Measurements from ENCODE around the gene UBE2E2.

The UBE2E2 gene

DNA sequence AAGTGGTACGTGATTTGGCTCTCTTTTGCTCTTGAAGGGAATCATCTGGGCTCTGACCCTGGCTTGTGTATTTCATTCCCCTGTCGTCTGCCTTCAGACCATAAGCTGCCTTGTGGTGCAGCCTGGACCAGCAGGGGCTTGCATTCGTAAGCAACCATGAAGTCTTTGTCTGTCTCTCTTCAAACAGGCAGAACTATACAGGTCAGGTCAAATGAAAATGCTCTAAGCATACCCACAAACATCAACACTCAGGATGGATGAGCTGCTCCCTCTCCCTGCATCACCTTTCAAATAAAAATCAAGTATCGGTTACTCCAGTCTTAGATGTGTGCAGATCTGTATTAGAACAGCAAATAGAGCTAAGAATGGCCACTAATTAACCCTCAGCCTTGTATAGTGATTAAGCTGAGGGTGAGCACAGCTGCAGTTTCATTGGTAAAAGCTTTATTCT lies 334.0 kb downstream of the UBE2E2 start:
- H3K4me1 ChIP-seq (ENCODE audit: control insufficient read depth, insufficient read depth, low read length), result peaks cover 8% of the 10 kb centered on the region
- no peaks in the 10 kb centered on the region for H3K27me3 ChIP-seq (ENCODE audit: control insufficient read depth, insufficient read depth, low read length)
- no peaks in the 10 kb centered on the region for H3K9me3 ChIP-seq (ENCODE audit: control insufficient read depth, insufficient read depth, low read depth, low read length)
- H3K9ac ChIP-seq (ENCODE audit: low read length), result no peak overlapping the region
- H3K27ac ChIP-seq (ENCODE audit: low read depth, low read length), result no peak overlapping the region
- no peak overlapping the region for H3K4me3 ChIP-seq (ENCODE audit: low read depth, low read length)
- no peaks in the 10 kb centered on the region for H3K36me3 ChIP-seq (ENCODE audit: control insufficient read depth, insufficient read depth, low read length)

DNA sequence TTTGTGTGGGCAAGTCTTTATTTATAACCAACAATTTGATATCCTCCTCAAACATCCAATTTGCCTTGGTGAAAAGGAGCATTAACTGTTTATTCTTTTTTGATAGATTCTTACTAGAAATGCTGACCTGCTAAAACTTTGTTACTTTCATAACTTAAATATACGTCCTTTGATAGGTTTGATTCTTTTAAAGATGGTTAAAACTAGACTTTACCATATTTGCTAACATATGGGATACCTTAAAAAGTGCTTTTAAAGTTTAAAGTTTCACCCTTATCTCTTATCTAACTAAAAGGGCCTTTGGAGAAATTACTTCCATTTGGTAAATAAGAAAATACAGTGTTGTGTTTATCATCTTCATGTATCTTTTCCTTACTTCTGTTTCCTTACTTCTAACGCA lies 336.1 kb downstream of the UBE2E2 start:
- Histone ChIP-seq H3K27ac (ENCODE audit: low read depth, low read length) (no peak overlapping the region), H3K4me1 (ENCODE audit: control insufficient read depth, insufficient read depth, low read length) (peaks cover 15% of the 10 kb centered on the region), H3K27me3 (ENCODE audit: control insufficient read depth, insufficient read depth, low read length) (no peaks in the 10 kb centered on the region), H3K9ac (ENCODE audit: low read length) (no peak overlapping the region), H3K4me3 (ENCODE audit: low read depth, low read length) (no peak overlapping the region), H3K36me3 (ENCODE audit: control insufficient read depth, insufficient read depth, low read length) (no peaks in the 10 kb centered on the region), H3K9me3 (ENCODE audit: control insufficient read depth, insufficient read depth, low read depth, low read length) (no peaks in the 10 kb centered on the region)

GRCh38 chr3:23540600-23540999 lies 337.5 kb downstream of the UBE2E2 start:
- Histone ChIP-seq H3K9me3 (ENCODE audit: control insufficient read depth, insufficient read depth, low read depth, low read length) (no peaks in the 10 kb centered on the region), H3K27me3 (ENCODE audit: control insufficient read depth, insufficient read depth, low read length) (no peaks in the 10 kb centered on the region)

DNA sequence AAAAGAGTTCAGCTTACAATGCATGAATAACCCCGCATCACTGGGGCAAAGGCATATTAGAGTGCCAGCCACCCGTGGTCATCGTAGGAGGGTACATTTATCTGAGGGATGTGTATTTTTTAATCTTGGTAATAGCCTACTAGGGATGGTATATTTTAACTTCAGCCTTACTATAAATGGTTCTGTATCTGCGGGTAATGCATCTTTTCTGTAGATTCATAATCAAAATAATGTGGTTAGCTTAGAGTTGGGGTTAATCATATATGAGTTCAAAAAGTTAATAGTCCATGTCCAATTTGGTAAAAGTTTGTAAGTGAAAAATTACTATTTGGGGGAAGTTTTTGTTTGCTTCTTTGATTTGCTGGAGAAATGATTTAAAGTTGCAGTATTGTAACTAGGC lies 339.0 kb downstream of the UBE2E2 start:
- no peak overlapping the region for H3K9ac ChIP-seq (ENCODE audit: low read length)
- H3K4me1 ChIP-seq (ENCODE audit: control insufficient read depth, insufficient read depth, low read length), result peaks cover 14% of the 10 kb centered on the region
- H3K9me3 ChIP-seq (ENCODE audit: control insufficient read depth, insufficient read depth, low read depth, low read length), result no peaks in the 10 kb centered on the region
- no peak overlapping the region for H3K27ac ChIP-seq (ENCODE audit: low read depth, low read length)
- H3K27me3 ChIP-seq (ENCODE audit: control insufficient read depth, insufficient read depth, low read length), result no peaks in the 10 kb centered on the region
- H3K4me3 ChIP-seq (ENCODE audit: low read depth, low read length), result no peak overlapping the region
- no peaks in the 10 kb centered on the region for H3K36me3 ChIP-seq (ENCODE audit: control insufficient read depth, insufficient read depth, low read length)

More at GRCh38 chr3:23540600-23540999, 337.5 kb downstream of the UBE2E2 start:
- Histone ChIP-seq H3K36me3 (ENCODE audit: control insufficient read depth, insufficient read depth, low read length) (no peaks in the 10 kb centered on the region), H3K4me1 (ENCODE audit: control insufficient read depth, insufficient read depth, low read length) (peaks cover 19% of the 10 kb centered on the region), H3K27ac (ENCODE audit: low read depth, low read length) (no peak overlapping the region), H3K4me3 (ENCODE audit: low read depth, low read length) (no peak overlapping the region), H3K9ac (ENCODE audit: low read length) (no peak overlapping the region)

- Histone ChIP-seq H3K4me1 (ENCODE audit: control insufficient read depth, insufficient read depth, low read length) (peaks cover 11% of the 10 kb centered on the region; the same call in 1 of the 2 replicates), H3K27me3 (ENCODE audit: control insufficient read depth, insufficient read depth, low read length) (no peaks in the 10 kb centered on the region), H3K9ac (ENCODE audit: low read length) (no peak overlapping the region), H3K9me3 (ENCODE audit: control insufficient read depth, insufficient read depth, low read depth, low read length) (no peaks in the 10 kb centered on the region), H3K4me3 (ENCODE audit: low read depth, low read length) (no peak overlapping the region), H3K27ac (ENCODE audit: low read depth, low read length) (no peak overlapping the region), H3K36me3 (ENCODE audit: control insufficient read depth, insufficient read depth, low read length) (no peaks in the 10 kb centered on the region)
Measured at GRCh38 chr3:23546181-23546580, 343.1 kb downstream of the UBE2E2 start.

DNA sequence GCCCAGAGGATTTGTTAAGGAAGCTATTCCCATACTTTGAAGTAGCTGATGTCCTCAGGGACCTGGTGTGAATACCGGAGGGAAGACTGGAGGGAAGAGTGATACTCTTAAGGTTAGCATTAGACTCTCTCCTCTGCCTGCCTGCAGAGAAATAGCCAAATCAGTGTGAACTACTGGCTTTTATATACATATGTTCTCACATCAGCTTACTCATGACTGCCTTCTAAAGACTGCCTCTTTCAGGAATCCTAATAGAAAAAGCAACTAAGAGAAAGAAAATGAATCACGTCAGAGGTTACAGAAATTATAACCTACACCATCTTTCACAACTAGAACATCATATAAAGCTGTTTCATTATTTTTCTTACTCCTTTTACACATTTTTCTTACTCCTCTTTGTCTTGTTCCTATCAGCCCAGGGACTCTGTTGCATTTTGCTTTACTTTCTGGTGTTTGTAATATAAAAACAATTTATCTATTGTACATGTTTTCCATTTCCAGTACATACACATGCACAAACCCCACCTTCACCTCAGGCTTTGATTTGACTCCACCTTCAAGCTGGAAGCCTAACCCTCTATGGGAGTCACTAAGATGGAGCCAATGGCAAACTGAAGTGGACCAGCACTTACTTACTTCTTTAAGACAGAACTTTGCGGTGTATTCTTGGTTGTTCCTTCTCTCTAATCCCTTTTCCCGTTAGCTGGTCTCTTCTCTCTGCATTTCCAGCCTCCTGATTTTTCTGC lies 345.0 kb downstream of the UBE2E2 start:
- peaks cover 11% of the 10 kb centered on the region; the same call in 1 of the 2 replicates for H3K4me1 ChIP-seq (ENCODE audit: control insufficient read depth, insufficient read depth, low read length)
- no peaks in the 10 kb centered on the region for H3K36me3 ChIP-seq (ENCODE audit: control insufficient read depth, insufficient read depth, low read length)
- no peak overlapping the region for H3K4me3 ChIP-seq (ENCODE audit: low read depth, low read length)
- no peaks in the 10 kb centered on the region for H3K27me3 ChIP-seq (ENCODE audit: control insufficient read depth, insufficient read depth, low read length)
- no peaks in the 10 kb centered on the region for H3K9me3 ChIP-seq (ENCODE audit: control insufficient read depth, insufficient read depth, low read depth, low read length)
- H3K9ac ChIP-seq (ENCODE audit: low read length), result no peak overlapping the region
- H3K27ac ChIP-seq (ENCODE audit: low read depth, low read length), result no peak overlapping the region

DNA sequence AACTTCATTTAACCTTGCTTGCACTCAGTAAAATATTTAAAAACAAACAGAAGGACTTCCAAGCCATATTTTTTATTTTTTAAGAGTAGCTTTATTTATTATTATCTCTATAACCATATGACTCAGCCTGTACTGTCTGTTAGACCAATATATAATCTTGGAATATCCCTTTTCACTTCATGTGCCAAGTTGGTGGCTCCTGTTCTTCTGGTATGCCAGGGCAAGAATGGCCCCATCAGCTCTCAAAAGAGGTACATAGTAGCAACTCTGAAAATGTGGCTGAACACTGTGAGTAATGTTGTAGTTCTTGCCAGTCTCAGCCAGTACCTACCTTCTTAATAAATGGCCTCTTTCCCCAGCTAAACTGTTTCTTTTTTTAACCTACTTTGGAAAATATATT lies 345.6 kb downstream of the UBE2E2 start:
- no peak overlapping the region for H3K27ac ChIP-seq (ENCODE audit: low read depth, low read length)
- no peak overlapping the region for H3K4me3 ChIP-seq (ENCODE audit: low read depth, low read length)
- no peaks in the 10 kb centered on the region for H3K9me3 ChIP-seq (ENCODE audit: control insufficient read depth, insufficient read depth, low read depth, low read length)
- H3K36me3 ChIP-seq (ENCODE audit: control insufficient read depth, insufficient read depth, low read length), result no peaks in the 10 kb centered on the region
- no peaks in the 10 kb centered on the region for H3K27me3 ChIP-seq (ENCODE audit: control insufficient read depth, insufficient read depth, low read length)
- H3K4me1 ChIP-seq (ENCODE audit: control insufficient read depth, insufficient read depth, low read length), result peaks cover 8% of the 10 kb centered on the region; the same call in 1 of the 2 replicates
- no peak overlapping the region for H3K9ac ChIP-seq (ENCODE audit: low read length)

GRCh38 chr3:23549148-23549910 lies 346.2 kb downstream of the UBE2E2 start:
- Histone ChIP-seq H3K27ac (ENCODE audit: low read depth, low read length) (no peak overlapping the region), H3K27me3 (ENCODE audit: control insufficient read depth, insufficient read depth, low read length) (no peaks in the 10 kb centered on the region), H3K4me3 (ENCODE audit: low read depth, low read length) (no peak overlapping the region), H3K9ac (ENCODE audit: low read length) (no peak overlapping the region), H3K4me1 (ENCODE audit: control insufficient read depth, insufficient read depth, low read length) (peaks cover 2% of the 10 kb centered on the region; the same call in 1 of the 2 replicates), H3K9me3 (ENCODE audit: control insufficient read depth, insufficient read depth, low read depth, low read length) (no peaks in the 10 kb centered on the region), H3K36me3 (ENCODE audit: control insufficient read depth, insufficient read depth, low read length) (no peaks in the 10 kb centered on the region)

DNA sequence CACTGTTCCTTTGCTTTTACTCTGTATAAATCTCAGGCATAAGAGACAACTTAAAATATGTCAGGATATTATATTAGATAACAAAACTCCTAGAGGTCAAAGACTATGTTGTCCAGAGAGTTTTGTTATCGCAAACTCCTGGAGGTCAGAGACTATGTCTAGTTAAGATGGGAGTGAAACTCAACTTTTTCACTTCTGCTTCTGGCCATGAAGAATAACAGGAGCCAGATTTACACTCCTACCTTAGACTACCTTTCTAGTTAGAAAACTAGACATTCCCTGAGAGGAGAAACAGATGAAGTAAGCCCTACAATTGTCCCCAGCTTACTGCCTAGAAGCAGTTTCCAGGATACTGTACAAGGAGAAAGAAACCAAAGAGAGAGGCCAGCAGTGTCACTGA lies 347.3 kb downstream of the UBE2E2 start:
- no peaks in the 10 kb centered on the region for H3K4me1 ChIP-seq (ENCODE audit: control insufficient read depth, insufficient read depth, low read length)
- H3K4me3 ChIP-seq (ENCODE audit: low read depth, low read length), result no peak overlapping the region
- no peak overlapping the region for H3K27ac ChIP-seq (ENCODE audit: low read depth, low read length)
- no peaks in the 10 kb centered on the region for H3K36me3 ChIP-seq (ENCODE audit: control insufficient read depth, insufficient read depth, low read length)
- no peaks in the 10 kb centered on the region for H3K9me3 ChIP-seq (ENCODE audit: control insufficient read depth, insufficient read depth, low read depth, low read length)
- H3K9ac ChIP-seq (ENCODE audit: low read length), result no peak overlapping the region
- no peaks in the 10 kb centered on the region for H3K27me3 ChIP-seq (ENCODE audit: control insufficient read depth, insufficient read depth, low read length)

DNA sequence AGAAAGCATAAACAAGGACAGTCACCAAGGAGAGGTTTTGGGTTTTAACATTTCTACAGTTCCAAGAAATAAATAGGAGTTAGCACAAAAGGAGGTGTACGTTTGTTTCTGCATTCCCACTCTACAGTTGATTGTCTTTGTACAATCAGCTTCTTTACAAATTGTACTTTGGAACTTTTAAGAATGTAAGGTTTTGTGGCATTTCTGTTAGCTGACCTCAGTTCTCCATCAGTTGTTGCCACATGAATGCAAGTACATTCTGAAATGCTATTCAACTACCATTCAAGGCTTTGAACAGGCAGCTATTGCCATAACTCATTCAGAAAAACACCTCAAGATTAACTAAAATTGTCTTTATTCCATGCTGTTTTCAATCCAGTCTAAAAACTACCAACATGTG lies 349.4 kb downstream of the UBE2E2 start:
- H3K36me3 ChIP-seq (ENCODE audit: control insufficient read depth, insufficient read depth, low read length), result no peaks in the 10 kb centered on the region
- no peaks in the 10 kb centered on the region for H3K9me3 ChIP-seq (ENCODE audit: control insufficient read depth, insufficient read depth, low read depth, low read length)
- no peak overlapping the region for H3K9ac ChIP-seq (ENCODE audit: low read length)
- no peak overlapping the region for H3K27ac ChIP-seq (ENCODE audit: low read depth, low read length)
- no peak overlapping the region for H3K4me3 ChIP-seq (ENCODE audit: low read depth, low read length)
- no peaks in the 10 kb centered on the region for H3K27me3 ChIP-seq (ENCODE audit: control insufficient read depth, insufficient read depth, low read length)
- no peaks in the 10 kb centered on the region for H3K4me1 ChIP-seq (ENCODE audit: control insufficient read depth, insufficient read depth, low read length)

- Histone ChIP-seq H3K9me3 (ENCODE audit: control insufficient read depth, insufficient read depth, low read depth, low read length) (no peaks in the 10 kb centered on the region), H3K9ac (ENCODE audit: low read length) (no peak overlapping the region), H3K4me3 (ENCODE audit: low read depth, low read length) (no peak overlapping the region), H3K36me3 (ENCODE audit: control insufficient read depth, insufficient read depth, low read length) (no peaks in the 10 kb centered on the region), H3K27me3 (ENCODE audit: control insufficient read depth, insufficient read depth, low read length) (no peaks in the 10 kb centered on the region), H3K27ac (ENCODE audit: low read depth, low read length) (no peak overlapping the region), H3K4me1 (ENCODE audit: control insufficient read depth, insufficient read depth, low read length) (no peaks in the 10 kb centered on the region)
Measured at GRCh38 chr3:23553353-23553752, 350.2 kb downstream of the UBE2E2 start.

All from HUES6 (cell line).